Effector memory CD8-positive, alpha-beta T cell (primary cell): ENCODE results near the gene WDR73.

Experiments used
- ATAC-seq: fragments of 150-1000 bp; cut with Tn5 transposase; replicated peaks from 2 replicates; pipeline ENCODE4 v1.10.0; 2021; ENCODE audit warnings: mild to moderate bottlenecking, moderate library complexity
- DNase-seq, 3 experiments: peaks; one replicate each; pipeline ENCODE4 v3.0.0; 2021
- H3K27ac Mint-ChIP-seq, 2 donors: one replicate each; pipeline ENCODE4 v1.8.0; 2022; ENCODE audit warnings: mild to moderate bottlenecking in 2 of 2, mixed read lengths in 2 of 2, moderate library complexity in 2 of 2
- H3K27me3 Mint-ChIP-seq, 2 donors: one replicate each; pipeline ENCODE4 v1.8.0; 2022; ENCODE audit warnings: mixed read lengths in 2 of 2
- H3K36me3 Mint-ChIP-seq: one replicate; pipeline ENCODE4 v1.8.0; 2022; ENCODE audit warnings: mild to moderate bottlenecking, moderate library complexity, mixed read lengths; ENCODE audit not compliant: insufficient read depth
- H3K4me1 Mint-ChIP-seq, 2 donors: one replicate each; pipeline ENCODE4 v1.8.0; 2022; ENCODE audit warnings: low read depth in 2 of 2, mixed read lengths in 2 of 2
- H3K4me3 Mint-ChIP-seq, 2 donors: one replicate each; pipeline ENCODE4 v1.8.0; 2022; ENCODE audit warnings: mild to moderate bottlenecking in 2 of 2, mixed read lengths in 2 of 2, moderate library complexity in 2 of 2
- H3K9me3 Mint-ChIP-seq, 2 donors: one replicate each; pipeline ENCODE4 v1.8.0; 2022; ENCODE audit warnings: mixed read lengths in 2 of 2

WDR73 gene

GRCh38 chr15:84669726-84670125 lies 15.6 kb upstream of the WDR73 start:
- H3K4me1 Mint-ChIP-seq: peaks cover 0 to 14% of the 10 kb centered on the region in 2 donors
- peak overlapping the region in 1 of 2 donors; percentile 57 for H3K27ac Mint-ChIP-seq
- peaks cover 30% of the 10 kb centered on the region for H3K36me3 Mint-ChIP-seq
- ATAC-seq: no peak
- no peak for DNase-seq
- H3K4me3 Mint-ChIP-seq: no peak overlapping the region
- no peaks in the 10 kb centered on the region for H3K27me3 Mint-ChIP-seq
- H3K9me3 Mint-ChIP-seq: no peaks in the 10 kb centered on the region

GRCh38 chr15:84668221-84668982 lies 14.3 kb upstream of the WDR73 start:
- Mint-ChIP-seq H3K4me3 (no peak overlapping the region), H3K27ac (peak overlapping the region in 1 of 2 donors; percentile 39), H3K36me3 (peaks cover 27% of the 10 kb centered on the region), H3K27me3 (no peaks in the 10 kb centered on the region), H3K9me3 (no peaks in the 10 kb centered on the region), H3K4me1 (peaks cover 0 to 13% of the 10 kb centered on the region in 2 donors)
- DNase-seq: no peak
- ATAC-seq: no peak

- peaks cover 27% of the 10 kb centered on the region for H3K36me3 Mint-ChIP-seq
- DNase-seq (no peak), ATAC-seq (no peak)
- peaks cover 0 to 8% of the 10 kb centered on the region in 2 donors for H3K4me1 Mint-ChIP-seq
- no peaks in the 10 kb centered on the region for H3K27me3 Mint-ChIP-seq
- no peaks in the 10 kb centered on the region for H3K9me3 Mint-ChIP-seq
- H3K4me3 Mint-ChIP-seq: no peak overlapping the region
- H3K27ac Mint-ChIP-seq: peak overlapping the region; percentile 11 to 81
Measured at GRCh38 chr15:84666373-84666772, 12.3 kb upstream of the WDR73 start.

- peaks cover 17% of the 10 kb centered on the region for H3K36me3 Mint-ChIP-seq
- H3K4me3 Mint-ChIP-seq: no peak overlapping the region
- DNase-seq: no peak
- H3K4me1 Mint-ChIP-seq: peaks cover 14 to 15% of the 10 kb centered on the region in 2 donors
- no peaks in the 10 kb centered on the region for H3K9me3 Mint-ChIP-seq
- H3K27me3 Mint-ChIP-seq: no peaks in the 10 kb centered on the region
- ATAC-seq: no peak
- no peak overlapping the region for H3K27ac Mint-ChIP-seq
Measured at GRCh38 chr15:84661001-84661400, 6.9 kb upstream of the WDR73 start.

- H3K4me3 Mint-ChIP-seq: peak overlapping the region; percentile 2 to 5
Measured at GRCh38 chr15:84659904-84660781, 6.1 kb upstream of the WDR73 start.

GRCh38 chr15:84658788-84659411 lies 4.8 kb upstream of the WDR73 start:
- H3K27ac Mint-ChIP-seq: peak overlapping the region; percentile 77 to 90
- H3K9me3 Mint-ChIP-seq: no peaks in the 10 kb centered on the region
- peaks cover 19 to 24% of the 10 kb centered on the region in 2 donors for H3K4me1 Mint-ChIP-seq
- H3K36me3 Mint-ChIP-seq: peaks cover 20% of the 10 kb centered on the region
- ATAC-seq: no peak
- no peaks in the 10 kb centered on the region for H3K27me3 Mint-ChIP-seq
- no peak for DNase-seq
- H3K4me3 Mint-ChIP-seq: peak overlapping the region; percentile 79 to 84

More at GRCh38 chr15:84659904-84660781, 6.1 kb upstream of the WDR73 start:
- Mint-ChIP-seq H3K36me3 (peaks cover 17% of the 10 kb centered on the region), H3K27ac (no peak overlapping the region), H3K4me1 (peaks cover 15 to 19% of the 10 kb centered on the region in 2 donors), H3K9me3 (no peaks in the 10 kb centered on the region), H3K27me3 (no peaks in the 10 kb centered on the region)
- ATAC-seq: no peak
- DNase-seq: no peak

GRCh38 chr15:84658080-84658787 lies 4.2 kb upstream of the WDR73 start, which contains the start of gene NMB:
TSS of gene NMB (minus strand) at chr15:84658199. CDS start at chr15:84658152, 47 bp downstream.
- Mint-ChIP-seq H3K9me3 (no peaks in the 10 kb centered on the region), H3K27ac (peak within 1 kb of the TSS; percentile 77 to 90), H3K4me3 (peak within 1 kb of the TSS; percentile 79 to 84), H3K27me3 (no peaks in the 10 kb centered on the region), H3K36me3 (peaks cover 24% of the 10 kb centered on the region), H3K4me1 (peaks cover 22 to 29% of the 10 kb centered on the region in 2 donors)
- ATAC-seq (peak; percentile 74), DNase-seq (peak; percentile 76 to 84 (median 78))

GRCh38 chr15:84657748-84658079 lies 3.6 kb upstream of the WDR73 start:
- H3K9me3 Mint-ChIP-seq: no peaks in the 10 kb centered on the region
- peaks cover 28% of the 10 kb centered on the region for H3K36me3 Mint-ChIP-seq
- peaks cover 22 to 31% of the 10 kb centered on the region in 2 donors for H3K4me1 Mint-ChIP-seq

GRCh38 chr15:84656972-84657371 lies 2.9 kb upstream of the WDR73 start:
- Mint-ChIP-seq H3K27ac (no peak overlapping the region), H3K27me3 (no peaks in the 10 kb centered on the region)

More at GRCh38 chr15:84657748-84658079, 3.6 kb upstream of the WDR73 start:
- no peak for DNase-seq
- no peak for ATAC-seq
- peak overlapping the region in 1 of 2 donors; percentile 77 for H3K27ac Mint-ChIP-seq
- no peaks in the 10 kb centered on the region for H3K27me3 Mint-ChIP-seq
- peak overlapping the region; percentile 77 to 84 for H3K4me3 Mint-ChIP-seq

GRCh38 chr15:84654689-84655453 lies 788 bp upstream of the WDR73 start:
- peak overlapping the region; percentile 96 to 98 for H3K27ac Mint-ChIP-seq
- peak; percentile 60 to 68 (median 62) for DNase-seq
- peaks cover 26 to 38% of the 10 kb centered on the region in 2 donors for H3K4me1 Mint-ChIP-seq
- H3K36me3 Mint-ChIP-seq: peaks cover 43% of the 10 kb centered on the region
- H3K4me3 Mint-ChIP-seq: peak overlapping the region; percentile 91 to 94
- H3K27me3 Mint-ChIP-seq: no peaks in the 10 kb centered on the region
- no peaks in the 10 kb centered on the region for H3K9me3 Mint-ChIP-seq
- peak; percentile 40 for ATAC-seq

More at GRCh38 chr15:84656972-84657371, 2.9 kb upstream of the WDR73 start:
- ATAC-seq: no peak
- Mint-ChIP-seq H3K36me3 (peaks cover 34% of the 10 kb centered on the region), H3K4me1 (peaks cover 27 to 35% of the 10 kb centered on the region in 2 donors), H3K4me3 (peak overlapping the region; percentile 77 to 84), H3K9me3 (no peaks in the 10 kb centered on the region)
- no peak for DNase-seq

- ATAC-seq: no peak
- peak overlapping the region; percentile 96 to 98 for H3K27ac Mint-ChIP-seq
- no peaks in the 10 kb centered on the region for H3K27me3 Mint-ChIP-seq
- no peaks in the 10 kb centered on the region for H3K9me3 Mint-ChIP-seq
- peaks cover 50% of the 10 kb centered on the region for H3K36me3 Mint-ChIP-seq
- H3K4me3 Mint-ChIP-seq: peak overlapping the region; percentile 91 to 94
- peaks cover 24 to 36% of the 10 kb centered on the region in 2 donors for H3K4me1 Mint-ChIP-seq
- no peak for DNase-seq
Measured at GRCh38 chr15:84653584-84653909, 536 bp downstream of the WDR73 start.

- Mint-ChIP-seq H3K9me3 (no peaks in the 10 kb centered on the region), H3K4me3 (no peak overlapping the region), H3K4me1 (peaks cover 21 to 26% of the 10 kb centered on the region in 2 donors), H3K27me3 (no peaks in the 10 kb centered on the region), H3K36me3 (peaks cover 77% of the 10 kb centered on the region), H3K27ac (peak overlapping the region; percentile 41 to 65)
- DNase-seq (no peak), ATAC-seq (no peak)
Measured at GRCh38 chr15:84649706-84650105, 4.4 kb downstream of the WDR73 start.
